Brain microvascular endothelial cell (primary cell): ENCODE measurements around the gene ZNF576.
"Not testable (repeated sequence)": the region's sequence is repeated elsewhere in the genome, so short reads cannot be mapped to it uniquely, and the experiment has no call there.

Source experiments
- DNase-seq: peaks from one replicate; pipeline ENCODE4 v3.0.0-alpha.2; 2020
- H3K27ac ChIP-seq: fragments of 250-450 bp; sonication (Bioruptor Pico); 2 replicates; pipeline ENCODE4 v1.5.1; 2020; ENCODE audit warnings: mild to moderate bottlenecking, moderate library complexity
- H3K27me3 ChIP-seq: fragments of 250-450 bp; sonication (Bioruptor Pico); replicated peaks from 2 replicates; pipeline ENCODE4 v1.5.1; 2020; ENCODE audit warnings: mild to moderate bottlenecking
- H3K36me3 ChIP-seq: fragments of 250-450 bp; sonication (Bioruptor Pico); replicated peaks from 2 replicates; pipeline ENCODE4 v1.5.1; 2020; ENCODE audit warnings: mild to moderate bottlenecking
- H3K4me3 ChIP-seq: 2 replicates; pipeline ENCODE4 v1.5.1; 2011; ENCODE audit warnings: low read depth, mild to moderate bottlenecking, control low read depth, low read length, moderate library complexity
- CTCF ChIP-seq: IDR thresholded peaks from 2 replicates; pipeline ENCODE4 v1.5.1; 2011; ENCODE audit warnings: low read depth, mild to moderate bottlenecking, moderate library complexity, low read length, control low read depth, inconsistent platforms; ENCODE audit errors: missing control alignments
- in situ Hi-C: cut with HindIII; loops from 2 replicates; pipeline ENCODE4 v1.10.0; 2017; ENCODE audit warnings: low sequenced_read_pairs, low pct_ligation_motif_present

ZNF576 gene

GRCh38 chr19:43633520-43633919, 37.1 kb downstream of the ZNF576 start:
- TF ChIP-seq CTCF, result no peak
- DNase-seq, result no peak

GRCh38 chr19:43634068-43634467, 37.7 kb downstream of the ZNF576 start:
- no peak for TF ChIP-seq CTCF
- Histone ChIP-seq H3K27me3 (peaks cover 5% of the 10 kb centered on the region), H3K27ac (no peak overlapping the region), H3K36me3 (no peaks in the 10 kb centered on the region), H3K4me3 (no peak overlapping the region)
- DNase-seq, result no peak
- in situ Hi-C loops, result no loop called here

More at GRCh38 chr19:43633520-43633919, 37.1 kb downstream of the ZNF576 start:
- in situ Hi-C loops, result no loop called here
- H3K27ac ChIP-seq, result no peak overlapping the region
- H3K4me3 ChIP-seq, result no peak overlapping the region
- no peaks in the 10 kb centered on the region for H3K27me3 ChIP-seq
- H3K36me3 ChIP-seq, result no peaks in the 10 kb centered on the region

- no peak for DNase-seq
- TF ChIP-seq CTCF, result no peak
- no peaks in the 10 kb centered on the region for H3K36me3 ChIP-seq
- no peak overlapping the region for H3K4me3 ChIP-seq
- in situ Hi-C loops, result no loop called here
- no peak overlapping the region for H3K27ac ChIP-seq
- peaks cover 7% of the 10 kb centered on the region for H3K27me3 ChIP-seq
Measured at GRCh38 chr19:43634506-43634871, 38.1 kb downstream of the ZNF576 start.

GRCh38 chr19:43634872-43635560, 38.6 kb downstream of the ZNF576 start:
- no peak for TF ChIP-seq CTCF
- peaks cover 7% of the 10 kb centered on the region for H3K27me3 ChIP-seq
- H3K27ac ChIP-seq, result no peak overlapping the region
- H3K36me3 ChIP-seq, result no peaks in the 10 kb centered on the region
- in situ Hi-C loops, result no loop called here
- peak overlapping the region; percentile 35 for H3K4me3 ChIP-seq
- peak; percentile 3 for DNase-seq

GRCh38 chr19:43635561-43635940, 39.2 kb downstream of the ZNF576 start:
- H3K27me3 ChIP-seq, DNase-seq, H3K4me3 ChIP-seq, H3K36me3 ChIP-seq, H3K27ac ChIP-seq, in situ Hi-C loops: not testable (repeated sequence)

- H3K27me3 ChIP-seq, result peaks cover 7% of the 10 kb centered on the region
- no peaks in the 10 kb centered on the region for H3K36me3 ChIP-seq
- in situ Hi-C loops, result no loop called here
- DNase-seq, result no peak
- H3K4me3 ChIP-seq, result no peak overlapping the region
- no peak overlapping the region for H3K27ac ChIP-seq
- no peak for TF ChIP-seq CTCF
Measured at GRCh38 chr19:43636121-43636683, 39.8 kb downstream of the ZNF576 start.
